Measurements from ENCODE around the gene DIAPH1.

Gene DIAPH1

GRCh38 chr5:141649056-141649688, 30.4 kb upstream of the DIAPH1 start:
- no peaks in the 10 kb centered on the region for H3K27me3 ChIP-seq (replicated peaks; ENCODE audit: insufficient read depth, low read length)
- H3K27ac ChIP-seq (ENCODE audit: low read length) = no peak overlapping the region
- no peaks in the 10 kb centered on the region for H4K20me1 ChIP-seq (ENCODE audit: insufficient read depth, low read length)
- no peak for DNase-seq
- no peak overlapping the region for H3K4me3 ChIP-seq (ENCODE audit: low read length)
- no peak overlapping the region for H3K4me2 ChIP-seq (ENCODE audit: low read depth, low read length)
- H3K9me2 ChIP-seq (replicated peaks; ENCODE audit: insufficient read depth, low read length) = no peaks in the 10 kb centered on the region
- no peaks in the 10 kb centered on the region for H3K36me3 ChIP-seq (replicated peaks; ENCODE audit: insufficient read depth, low read length)
- H3K79me2 ChIP-seq (ENCODE audit: low read length) = no peaks in the 10 kb centered on the region
- H3K9ac ChIP-seq (ENCODE audit: low read length) = no peak overlapping the region
- no peak overlapping the region for H2AFZ ChIP-seq (ENCODE audit: low read length)
- no peaks in the 10 kb centered on the region; the same call in 1 of the 2 replicates for H3K4me1 ChIP-seq (ENCODE audit: low read length)
- TF ChIP-seq CTCF (IDR thresholded peaks at IDR 0.05; ENCODE audit: low read length) (no peak), EZH2phosphoT487 (IDR thresholded peaks at IDR 0.05; ENCODE audit: low read length) (no peak), EZH2 (optimal IDR thresholded peaks at IDR 0.05; ENCODE audit: low read depth, low read length) (no peak)
- H3K9me3 ChIP-seq (replicated peaks; ENCODE audit: insufficient read depth, low read length) = no peaks in the 10 kb centered on the region
- no peaks in the 10 kb centered on the region for H3F3A ChIP-seq (ENCODE audit: insufficient read depth, low read length)

DNA sequence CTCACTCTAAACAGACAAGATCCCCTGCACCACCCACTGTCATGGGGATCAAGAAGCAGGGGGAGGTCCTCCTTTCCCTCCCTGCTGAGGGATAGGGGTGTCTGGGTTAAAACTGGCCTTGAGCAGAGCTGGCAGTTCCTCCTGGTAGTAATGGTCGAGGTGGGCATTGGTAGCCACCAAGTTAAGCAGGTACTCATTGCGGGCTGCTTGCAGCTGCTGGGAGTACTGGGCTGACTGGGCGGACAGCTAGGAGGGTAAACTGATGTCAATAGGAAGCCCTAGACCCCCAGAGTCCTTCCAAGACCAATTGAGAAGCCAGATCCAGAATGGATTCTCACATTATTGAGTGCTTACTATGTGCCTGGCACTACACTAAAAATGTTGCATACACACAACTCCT, 29.1 kb upstream of the DIAPH1 start:
- H3K9me3 ChIP-seq (replicated peaks; ENCODE audit: insufficient read depth, low read length) = no peaks in the 10 kb centered on the region
- H3K36me3 ChIP-seq (replicated peaks; ENCODE audit: insufficient read depth, low read length) = no peaks in the 10 kb centered on the region

GRCh38 chr5:141647242-141647641, 28.4 kb upstream of the DIAPH1 start:
- TF ChIP-seq EZH2 (optimal IDR thresholded peaks at IDR 0.05; ENCODE audit: low read depth, low read length) (no peak), EZH2phosphoT487 (IDR thresholded peaks at IDR 0.05; ENCODE audit: low read length) (no peak), CTCF (IDR thresholded peaks at IDR 0.05; ENCODE audit: low read length) (no peak)
- Histone ChIP-seq H2AFZ (ENCODE audit: low read length) (no peak overlapping the region), H3K4me3 (ENCODE audit: low read length) (no peak overlapping the region), H3K27me3 (replicated peaks; ENCODE audit: insufficient read depth, low read length) (no peaks in the 10 kb centered on the region), H3K27ac (ENCODE audit: low read length) (no peak overlapping the region), H3K4me1 (ENCODE audit: low read length) (no peaks in the 10 kb centered on the region; the same call in 1 of the 2 replicates), H3K4me2 (ENCODE audit: low read depth, low read length) (no peak overlapping the region), H3K9me2 (replicated peaks; ENCODE audit: insufficient read depth, low read length) (no peaks in the 10 kb centered on the region), H4K20me1 (ENCODE audit: insufficient read depth, low read length) (no peaks in the 10 kb centered on the region), H3K79me2 (ENCODE audit: low read length) (no peaks in the 10 kb centered on the region), H3F3A (ENCODE audit: insufficient read depth, low read length) (no peaks in the 10 kb centered on the region), H3K9me3 (replicated peaks; ENCODE audit: insufficient read depth, low read length) (no peaks in the 10 kb centered on the region), H3K36me3 (replicated peaks; ENCODE audit: insufficient read depth, low read length) (no peaks in the 10 kb centered on the region), H3K9ac (ENCODE audit: low read length) (no peak overlapping the region)
- DNase-seq = no peak

More for the DNA sequence above, 29.1 kb upstream of the DIAPH1 start:
- H3K9ac ChIP-seq (ENCODE audit: low read length) = no peak overlapping the region
- no peaks in the 10 kb centered on the region; the same call in 1 of the 2 replicates for H3K4me1 ChIP-seq (ENCODE audit: low read length)
- no peak overlapping the region for H2AFZ ChIP-seq (ENCODE audit: low read length)
- H3K27ac ChIP-seq (ENCODE audit: low read length) = no peak overlapping the region
- H3K4me3 ChIP-seq (ENCODE audit: low read length) = no peak overlapping the region
- H4K20me1 ChIP-seq (ENCODE audit: insufficient read depth, low read length) = no peaks in the 10 kb centered on the region
- TF ChIP-seq EZH2phosphoT487 (IDR thresholded peaks at IDR 0.05; ENCODE audit: low read length) (no peak), CTCF (IDR thresholded peaks at IDR 0.05; ENCODE audit: low read length) (no peak), EZH2 (optimal IDR thresholded peaks at IDR 0.05; ENCODE audit: low read depth, low read length) (no peak)
- H3K27me3 ChIP-seq (replicated peaks; ENCODE audit: insufficient read depth, low read length) = no peaks in the 10 kb centered on the region
- H3F3A ChIP-seq (ENCODE audit: insufficient read depth, low read length) = no peaks in the 10 kb centered on the region
- H3K79me2 ChIP-seq (ENCODE audit: low read length) = no peaks in the 10 kb centered on the region
- no peak overlapping the region for H3K4me2 ChIP-seq (ENCODE audit: low read depth, low read length)
- H3K9me2 ChIP-seq (replicated peaks; ENCODE audit: insufficient read depth, low read length) = no peaks in the 10 kb centered on the region
- DNase-seq = no peak
